ENCODE measurements around the gene GABPB2. TPM values are rescaled to one million over a fixed set of nuclear protein-coding genes. Genes with fewer than 3 reads are reported as not detected.

GABPB2 gene
- total RNA-seq, 1 donor from 2014 or later: 6.4 TPM

Small RNA genes within 50 kb of the gene (small RNA-seq; reads per million reads assigned to genes)
- gene RNU6-884P (ENCODE audit: low replicate concordance): not detected

Other genes with a start within 250 kb of the GABPB2 start
- 20.4 TPM for gene ARNT, start 194.2 kb upstream of the GABPB2 start, total RNA-seq
- gene CTXND2, start 183.6 kb upstream of the GABPB2 start, total RNA-seq: not detected
- gene SETDB1, start 144.4 kb upstream of the GABPB2 start, total RNA-seq: 39.8 TPM
- 21.4 TPM for gene CERS2, start 95.9 kb upstream of the GABPB2 start, total RNA-seq
- not detected for gene ANXA9, start 88.5 kb upstream of the GABPB2 start, total RNA-seq
- gene MINDY1, start 63.9 kb upstream of the GABPB2 start, total RNA-seq: 10.8 TPM
- gene PRUNE1, start 62.3 kb upstream of the GABPB2 start, total RNA-seq: 25.6 TPM
- gene BNIPL, start 34.2 kb upstream of the GABPB2 start, total RNA-seq: 0.25 TPM
- gene C1orf56, start 23.0 kb upstream of the GABPB2 start, total RNA-seq: 3.0 TPM
- gene CDC42SE1, start 11.1 kb upstream of the GABPB2 start, total RNA-seq: 28.5 TPM
- 91.7 TPM for gene MLLT11, start 10.4 kb upstream of the GABPB2 start, total RNA-seq
- 24.8 TPM for gene SEMA6C, start 75.9 kb downstream of the GABPB2 start, total RNA-seq
- gene TNFAIP8L2, start 85.9 kb downstream of the GABPB2 start, total RNA-seq: 0.98 TPM
- gene LYSMD1, start 95.1 kb downstream of the GABPB2 start, total RNA-seq: 13.5 TPM
- 10.8 TPM for gene SCNM1, start 95.4 kb downstream of the GABPB2 start, total RNA-seq
- gene TMOD4, start 105.2 kb downstream of the GABPB2 start, total RNA-seq: not detected
- 54.1 TPM for gene VPS72, start 119.4 kb downstream of the GABPB2 start, total RNA-seq
- 47.0 TPM for gene PIP5K1A, start 127.8 kb downstream of the GABPB2 start, total RNA-seq
- 74.5 TPM for gene PSMD4, start 184.0 kb downstream of the GABPB2 start, total RNA-seq
- 7.9 TPM for gene ZNF687, start 211.5 kb downstream of the GABPB2 start, total RNA-seq